GM18498 (cell line): ENCODE results near the gene NAP1L4.

Experiments
- ATAC-seq: cut with Tn5 transposase; IDR thresholded peaks from one replicate; pipeline ENCODE4 v1.9.1; 2021; ENCODE audit warnings: mild to moderate bottlenecking, moderate library complexity; ENCODE audit not compliant: unreplicated experiment

Gene NAP1L4

GRCh38 chr11:2992234-2992996 lies at the start of gene NAP1L4:
TSS of gene NAP1L4 (minus strand) at chr11:2992329. CDS start at chr11:2979220, 13,109 bp downstream.
- ATAC-seq = peak; percentile 84

GRCh38 chr11:3040881-3041280 lies 48.8 kb upstream of the NAP1L4 start:
- ATAC-seq = no peak

- ATAC-seq = no peak
These were observed 45.8 kb upstream of the NAP1L4 start for GRCh38 chr11:3037945-3038271.

- no peak for ATAC-seq
These were observed 45.2 kb upstream of the NAP1L4 start for GRCh38 chr11:3037040-3037944.

GRCh38 chr11:3036419-3036818 lies 44.3 kb upstream of the NAP1L4 start:
- ATAC-seq = no peak

GRCh38 chr11:3035333-3035732 lies 43.2 kb upstream of the NAP1L4 start:
- ATAC-seq = no peak

- ATAC-seq = no peak
These were observed 38.4 kb upstream of the NAP1L4 start for GRCh38 chr11:3030289-3031070.

- no peak for ATAC-seq
These were observed 36.7 kb upstream of the NAP1L4 start for GRCh38 chr11:3028813-3029212.

- ATAC-seq = no peak
These were observed 34.7 kb upstream of the NAP1L4 start for GRCh38 chr11:3026803-3027202.

- ATAC-seq = no peak
These were observed 30.9 kb upstream of the NAP1L4 start for GRCh38 chr11:3022982-3023381.

GRCh38 chr11:3022300-3022967 lies 30.3 kb upstream of the NAP1L4 start:
- peak; percentile 69 for ATAC-seq

- ATAC-seq = no peak
These were observed 29.0 kb upstream of the NAP1L4 start for GRCh38 chr11:3021125-3021524.

GRCh38 chr11:3020011-3020410 lies 27.9 kb upstream of the NAP1L4 start:
- no peak for ATAC-seq

GRCh38 chr11:3018596-3018995 lies 26.5 kb upstream of the NAP1L4 start:
- ATAC-seq = no peak

GRCh38 chr11:3016861-3017260 lies 24.7 kb upstream of the NAP1L4 start:
- ATAC-seq = no peak

- no peak for ATAC-seq
These were observed 23.7 kb upstream of the NAP1L4 start for GRCh38 chr11:3015796-3016195.

- ATAC-seq = no peak
These were observed 22.8 kb upstream of the NAP1L4 start for GRCh38 chr11:3014943-3015342.

- ATAC-seq = no peak
These were observed 22.2 kb upstream of the NAP1L4 start for GRCh38 chr11:3014057-3014938.
